Kidney epithelial cell (primary cell): Measurements from ENCODE around the gene ASPN. TPM values are rescaled to one million over a fixed set of nuclear protein-coding genes. Genes with fewer than 3 reads are reported as not detected.

ENCODE experiments used
- DNase-seq: peaks from one replicate; pipeline ENCODE4 v3.0.0-alpha.2; 2010; ENCODE audit warnings: low read depth
- H3K27me3 ChIP-seq: 2 replicates; pipeline ENCODE4 v1.6.0; 2011; ENCODE audit warnings: low read length; ENCODE audit not compliant: control insufficient read depth, insufficient read depth
- H3K36me3 ChIP-seq: 2 replicates; pipeline ENCODE4 v1.5.1; 2011; ENCODE audit warnings: low read length; ENCODE audit not compliant: control insufficient read depth, insufficient read depth
- H3K4me3 ChIP-seq: 2 replicates; pipeline ENCODE4 v1.5.1; 2011; ENCODE audit warnings: low read depth, mild to moderate bottlenecking, control low read depth, low read length
- CTCF ChIP-seq: IDR thresholded peaks from 2 replicates; pipeline ENCODE4 v1.5.1; 2011; ENCODE audit warnings: mild to moderate bottlenecking, moderate library complexity, low read length, control low read depth, inconsistent platforms; ENCODE audit not compliant: insufficient read depth, poor library complexity, severe bottlenecking
- total RNA-seq: library from RNA; depleted of rRNA; stranded (reverse); fragments of >200 nt; gene quantifications from 2 replicates; pipeline ENCODE4 v1.2.3, GENCODE V29; 2015

The ASPN gene
- total RNA-seq, 1 donor from 2014 or later: not detected

- H3K4me3 ChIP-seq: no peak overlapping the region
- DNase-seq: no peak
Observed at GRCh38 chr9:92467041-92467440, 15.3 kb downstream of the ASPN start.

GRCh38 chr9:92463984-92464383, 18.3 kb downstream of the ASPN start:
- Histone ChIP-seq H3K36me3 (no peaks in the 10 kb centered on the region), H3K4me3 (no peak overlapping the region), H3K27me3 (no peaks in the 10 kb centered on the region)
- DNase-seq: peak; percentile 47
- no peak for TF ChIP-seq CTCF

More at GRCh38 chr9:92467041-92467440, 15.3 kb downstream of the ASPN start:
- no peaks in the 10 kb centered on the region for H3K36me3 ChIP-seq
- TF ChIP-seq CTCF: no peak
- H3K27me3 ChIP-seq: no peaks in the 10 kb centered on the region

GRCh38 chr9:92463387-92463786, 18.9 kb downstream of the ASPN start:
- no peak for DNase-seq
- no peak for TF ChIP-seq CTCF
- Histone ChIP-seq H3K36me3 (no peaks in the 10 kb centered on the region), H3K4me3 (no peak overlapping the region), H3K27me3 (no peaks in the 10 kb centered on the region)

GRCh38 chr9:92457576-92457975, 24.7 kb downstream of the ASPN start:
- DNase-seq: no peak
- Histone ChIP-seq H3K4me3 (no peak overlapping the region), H3K36me3 (no peaks in the 10 kb centered on the region), H3K27me3 (no peaks in the 10 kb centered on the region)
- TF ChIP-seq CTCF: no peak

- Histone ChIP-seq H3K4me3 (no peak overlapping the region), H3K36me3 (no peaks in the 10 kb centered on the region), H3K27me3 (no peaks in the 10 kb centered on the region)
- DNase-seq: no peak
- peak; percentile 44 for TF ChIP-seq CTCF
Observed at GRCh38 chr9:92455217-92455616, 27.1 kb downstream of the ASPN start.

GRCh38 chr9:92446536-92446935, 35.8 kb downstream of the ASPN start:
- Histone ChIP-seq H3K27me3 (no peaks in the 10 kb centered on the region), H3K4me3 (no peak overlapping the region), H3K36me3 (no peaks in the 10 kb centered on the region)
- no peak for TF ChIP-seq CTCF
- DNase-seq: no peak
